Retinal pigment epithelial cell (primary cell): ENCODE measurements around the gene DNMT3A.

Experiments used
- DNase-seq: peaks from one replicate; pipeline ENCODE4 v3.0.0-alpha.2; 2010; ENCODE audit warnings: low read depth
- H3K4me3 ChIP-seq: 2 replicates; pipeline ENCODE4 v1.5.1; 2011; ENCODE audit warnings: mild to moderate bottlenecking, low read length, control low read depth, moderate library complexity
- CTCF ChIP-seq: conservative IDR thresholded peaks from 2 replicates; pipeline ENCODE4 v1.5.1; 2011; ENCODE audit warnings: low read depth, low read length, control low read depth, inconsistent platforms

Gene DNMT3A

GRCh38 chr2:25376750-25377621, 35.3 kb upstream of the DNMT3A start:
- peak; percentile 66 for TF ChIP-seq CTCF
- peak overlapping the region; percentile 11 for H3K4me3 ChIP-seq
- DNase-seq: peak; percentile 63

GRCh38 chr2:25375989-25376545, 34.3 kb upstream of the DNMT3A start:
- H3K4me3 ChIP-seq: no peak overlapping the region
- DNase-seq: no peak
- TF ChIP-seq CTCF: no peak

GRCh38 chr2:25375371-25375988, 33.8 kb upstream of the DNMT3A start:
- no peak for DNase-seq

GRCh38 chr2:25374827-25375226, 33.1 kb upstream of the DNMT3A start:
- no peak for DNase-seq
- no peak for TF ChIP-seq CTCF
- no peak overlapping the region for H3K4me3 ChIP-seq

More at GRCh38 chr2:25375371-25375988, 33.8 kb upstream of the DNMT3A start:
- TF ChIP-seq CTCF: no peak
- no peak overlapping the region for H3K4me3 ChIP-seq

GRCh38 chr2:25374411-25374810, 32.7 kb upstream of the DNMT3A start:
- TF ChIP-seq CTCF: no peak
- no peak overlapping the region for H3K4me3 ChIP-seq
- no peak for DNase-seq

GRCh38 chr2:25373269-25373981, 31.7 kb upstream of the DNMT3A start:
- H3K4me3 ChIP-seq: no peak overlapping the region
- no peak for DNase-seq
- no peak for TF ChIP-seq CTCF
